ENCODE measurements around the gene EYA4.

The EYA4 gene

DNA sequence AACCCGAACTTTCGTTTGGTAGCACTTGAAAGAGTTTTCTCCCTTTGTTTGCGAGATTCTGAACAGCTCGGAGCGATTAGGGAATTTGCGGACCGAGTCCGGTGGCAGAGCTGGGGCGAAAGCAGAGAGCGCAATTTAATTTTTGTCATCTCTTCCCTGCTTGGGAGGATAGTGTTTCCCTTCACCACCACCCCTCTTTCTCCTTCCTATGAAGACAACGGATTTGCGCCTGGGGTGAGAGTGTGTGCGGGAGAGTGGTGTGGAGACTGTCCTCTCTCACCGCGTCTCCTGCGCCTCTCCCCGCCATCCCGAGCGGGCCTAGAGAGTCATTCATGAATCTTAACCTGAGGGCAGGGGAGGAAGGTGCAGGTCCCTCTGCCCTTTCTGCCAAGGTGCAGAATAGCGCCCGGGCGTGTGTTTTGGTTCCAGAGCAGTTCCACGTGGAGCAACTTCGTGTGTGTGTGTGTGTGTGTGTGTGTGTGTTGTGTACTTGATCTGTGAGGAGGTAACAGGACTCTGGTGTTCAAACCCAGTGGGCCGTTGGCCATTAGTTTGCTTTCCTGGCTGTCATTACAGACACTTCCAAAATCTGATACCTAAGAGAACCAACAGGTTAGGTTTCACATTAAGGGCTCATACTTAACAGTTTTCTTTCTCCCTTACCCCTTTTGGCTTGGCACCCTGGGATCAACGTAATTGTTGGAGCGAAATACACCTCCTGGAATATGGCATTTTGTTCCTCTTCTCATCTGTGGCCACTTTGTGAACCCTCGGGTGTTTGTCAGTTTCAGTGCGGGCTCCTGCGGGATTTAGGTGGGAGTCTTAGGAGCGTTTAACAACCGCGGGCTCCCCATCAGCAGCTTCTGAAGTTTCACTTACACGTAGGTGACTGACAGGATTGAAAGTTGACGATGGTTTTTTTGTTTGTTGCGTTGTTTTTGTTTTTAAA, 1.8 kb downstream of the EYA4 start (continued):
- TF ChIP-seq ZNF146 (tag by site-specific recombination; IDR thresholded peaks at IDR 0.05): no peak
- no peak for TF ChIP-seq ZFHX2 (tag by site-specific recombination; conservative IDR thresholded peaks at IDR 0.05)
- no peak for TF ChIP-seq ZNF174 (tag by site-specific recombination; IDR thresholded peaks at IDR 0.05)
- TF ChIP-seq ZNF202 (tag by site-specific recombination; IDR thresholded peaks at IDR 0.05; ENCODE audit: borderline replicate concordance): no peak
- no peak for TF ChIP-seq BCL11B (tag by site-specific recombination; IDR thresholded peaks at IDR 0.05; ENCODE audit: low read depth)
- TF ChIP-seq, protein P1, sequence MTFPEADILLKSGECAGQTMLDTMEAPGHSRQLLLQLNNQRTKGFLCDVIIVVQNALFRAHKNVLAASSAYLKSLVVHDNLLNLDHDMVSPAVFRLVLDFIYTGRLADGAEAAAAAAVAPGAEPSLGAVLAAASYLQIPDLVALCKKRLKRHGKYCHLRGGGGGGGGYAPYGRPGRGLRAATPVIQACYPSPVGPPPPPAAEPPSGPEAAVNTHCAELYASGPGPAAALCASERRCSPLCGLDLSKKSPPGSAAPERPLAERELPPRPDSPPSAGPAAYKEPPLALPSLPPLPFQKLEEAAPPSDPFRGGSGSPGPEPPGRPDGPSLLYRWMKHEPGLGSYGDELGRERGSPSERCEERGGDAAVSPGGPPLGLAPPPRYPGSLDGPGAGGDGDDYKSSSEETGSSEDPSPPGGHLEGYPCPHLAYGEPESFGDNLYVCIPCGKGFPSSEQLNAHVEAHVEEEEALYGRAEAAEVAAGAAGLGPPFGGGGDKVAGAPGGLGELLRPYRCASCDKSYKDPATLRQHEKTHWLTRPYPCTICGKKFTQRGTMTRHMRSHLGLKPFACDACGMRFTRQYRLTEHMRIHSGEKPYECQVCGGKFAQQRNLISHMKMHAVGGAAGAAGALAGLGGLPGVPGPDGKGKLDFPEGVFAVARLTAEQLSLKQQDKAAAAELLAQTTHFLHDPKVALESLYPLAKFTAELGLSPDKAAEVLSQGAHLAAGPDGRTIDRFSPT (tag by site-specific recombination; IDR thresholded peaks at IDR 0.05): peak; percentile 27; the same call in 1 of the 2 replicates
- TF ChIP-seq ZNF777 (tag by site-specific recombination; IDR thresholded peaks at IDR 0.05; ENCODE audit: borderline replicate concordance): no peak
- no peak for TF ChIP-seq ZNF404 (tag by site-specific recombination; IDR thresholded peaks at IDR 0.05)
- TF ChIP-seq, protein P2, sequence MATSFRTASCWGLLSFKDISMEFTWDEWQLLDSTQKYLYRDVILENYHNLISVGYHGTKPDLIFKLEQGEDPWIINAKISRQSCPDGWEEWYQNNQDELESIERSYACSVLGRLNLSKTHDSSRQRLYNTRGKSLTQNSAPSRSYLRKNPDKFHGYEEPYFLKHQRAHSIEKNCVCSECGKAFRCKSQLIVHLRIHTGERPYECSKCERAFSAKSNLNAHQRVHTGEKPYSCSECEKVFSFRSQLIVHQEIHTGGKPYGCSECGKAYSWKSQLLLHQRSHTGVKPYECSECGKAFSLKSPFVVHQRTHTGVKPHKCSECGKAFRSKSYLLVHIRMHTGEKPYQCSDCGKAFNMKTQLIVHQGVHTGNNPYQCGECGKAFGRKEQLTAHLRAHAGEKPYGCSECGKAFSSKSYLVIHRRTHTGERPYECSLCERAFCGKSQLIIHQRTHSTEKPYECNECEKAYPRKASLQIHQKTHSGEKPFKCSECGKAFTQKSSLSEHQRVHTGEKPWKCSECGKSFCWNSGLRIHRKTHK (tag by site-specific recombination; IDR thresholded peaks at IDR 0.05): no peak
- TF ChIP-seq, protein P3, sequence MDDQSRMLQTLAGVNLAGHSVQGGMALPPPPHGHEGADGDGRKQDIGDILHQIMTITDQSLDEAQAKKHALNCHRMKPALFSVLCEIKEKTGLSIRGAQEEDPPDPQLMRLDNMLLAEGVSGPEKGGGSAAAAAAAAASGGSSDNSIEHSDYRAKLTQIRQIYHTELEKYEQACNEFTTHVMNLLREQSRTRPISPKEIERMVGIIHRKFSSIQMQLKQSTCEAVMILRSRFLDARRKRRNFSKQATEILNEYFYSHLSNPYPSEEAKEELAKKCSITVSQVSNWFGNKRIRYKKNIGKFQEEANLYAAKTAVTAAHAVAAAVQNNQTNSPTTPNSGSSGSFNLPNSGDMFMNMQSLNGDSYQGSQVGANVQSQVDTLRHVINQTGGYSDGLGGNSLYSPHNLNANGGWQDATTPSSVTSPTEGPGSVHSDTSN (CRISPR knock-in tag; IDR thresholded peaks at IDR 0.05): no peak
- 0 out of 2 replicates have a peak, but pooled peaks have one; percentile 2 for TF ChIP-seq ZNF654 (tag by site-specific recombination; IDR thresholded peaks at IDR 0.05; ENCODE audit: low read depth)
- TF ChIP-seq, protein P4, sequence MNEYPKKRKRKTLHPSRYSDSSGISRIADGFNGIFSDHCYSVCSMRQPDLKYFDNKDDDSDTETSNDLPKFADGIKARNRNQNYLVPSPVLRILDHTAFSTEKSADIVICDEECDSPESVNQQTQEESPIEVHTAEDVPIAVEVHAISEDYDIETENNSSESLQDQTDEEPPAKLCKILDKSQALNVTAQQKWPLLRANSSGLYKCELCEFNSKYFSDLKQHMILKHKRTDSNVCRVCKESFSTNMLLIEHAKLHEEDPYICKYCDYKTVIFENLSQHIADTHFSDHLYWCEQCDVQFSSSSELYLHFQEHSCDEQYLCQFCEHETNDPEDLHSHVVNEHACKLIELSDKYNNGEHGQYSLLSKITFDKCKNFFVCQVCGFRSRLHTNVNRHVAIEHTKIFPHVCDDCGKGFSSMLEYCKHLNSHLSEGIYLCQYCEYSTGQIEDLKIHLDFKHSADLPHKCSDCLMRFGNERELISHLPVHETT (tag by site-specific recombination; IDR thresholded peaks at IDR 0.05): no peak
- TF ChIP-seq, protein P5, sequence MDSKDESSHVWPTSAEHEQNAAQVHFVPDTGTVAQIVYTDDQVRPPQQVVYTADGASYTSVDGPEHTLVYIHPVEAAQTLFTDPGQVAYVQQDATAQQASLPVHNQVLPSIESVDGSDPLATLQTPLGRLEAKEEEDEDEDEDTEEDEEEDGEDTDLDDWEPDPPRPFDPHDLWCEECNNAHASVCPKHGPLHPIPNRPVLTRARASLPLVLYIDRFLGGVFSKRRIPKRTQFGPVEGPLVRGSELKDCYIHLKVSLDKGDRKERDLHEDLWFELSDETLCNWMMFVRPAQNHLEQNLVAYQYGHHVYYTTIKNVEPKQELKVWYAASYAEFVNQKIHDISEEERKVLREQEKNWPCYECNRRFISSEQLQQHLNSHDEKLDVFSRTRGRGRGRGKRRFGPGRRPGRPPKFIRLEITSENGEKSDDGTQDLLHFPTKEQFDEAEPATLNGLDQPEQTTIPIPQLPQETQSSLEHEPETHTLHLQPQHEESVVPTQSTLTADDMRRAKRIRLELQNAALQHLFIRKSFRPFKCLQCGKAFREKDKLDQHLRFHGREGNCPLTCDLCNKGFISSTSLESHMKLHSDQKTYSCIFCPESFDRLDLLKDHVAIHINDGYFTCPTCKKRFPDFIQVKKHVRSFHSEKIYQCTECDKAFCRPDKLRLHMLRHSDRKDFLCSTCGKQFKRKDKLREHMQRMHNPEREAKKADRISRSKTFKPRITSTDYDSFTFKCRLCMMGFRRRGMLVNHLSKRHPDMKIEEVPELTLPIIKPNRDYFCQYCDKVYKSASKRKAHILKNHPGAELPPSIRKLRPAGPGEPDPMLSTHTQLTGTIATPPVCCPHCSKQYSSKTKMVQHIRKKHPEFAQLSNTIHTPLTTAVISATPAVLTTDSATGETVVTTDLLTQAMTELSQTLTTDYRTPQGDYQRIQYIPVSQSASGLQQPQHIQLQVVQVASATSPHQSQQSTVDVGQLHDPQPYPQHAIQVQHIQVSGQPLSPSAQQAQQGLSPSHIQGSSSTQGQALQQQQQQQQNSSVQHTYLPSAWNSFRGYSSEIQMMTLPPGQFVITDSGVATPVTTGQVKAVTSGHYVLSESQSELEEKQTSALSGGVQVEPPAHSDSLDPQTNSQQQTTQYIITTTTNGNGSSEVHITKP (tag by site-specific recombination; IDR thresholded peaks at IDR 0.05): no peak
- no peak for TF ChIP-seq ZNF585B (tag by site-specific recombination; IDR thresholded peaks at IDR 0.05)
- TF ChIP-seq ZNF529 (tag by site-specific recombination; IDR thresholded peaks at IDR 0.05; ENCODE audit: insufficient replicate concordance): no peak
- TF ChIP-seq YY1 (tag by site-specific recombination; IDR thresholded peaks at IDR 0.05): no peak
- TF ChIP-seq, protein P6, sequence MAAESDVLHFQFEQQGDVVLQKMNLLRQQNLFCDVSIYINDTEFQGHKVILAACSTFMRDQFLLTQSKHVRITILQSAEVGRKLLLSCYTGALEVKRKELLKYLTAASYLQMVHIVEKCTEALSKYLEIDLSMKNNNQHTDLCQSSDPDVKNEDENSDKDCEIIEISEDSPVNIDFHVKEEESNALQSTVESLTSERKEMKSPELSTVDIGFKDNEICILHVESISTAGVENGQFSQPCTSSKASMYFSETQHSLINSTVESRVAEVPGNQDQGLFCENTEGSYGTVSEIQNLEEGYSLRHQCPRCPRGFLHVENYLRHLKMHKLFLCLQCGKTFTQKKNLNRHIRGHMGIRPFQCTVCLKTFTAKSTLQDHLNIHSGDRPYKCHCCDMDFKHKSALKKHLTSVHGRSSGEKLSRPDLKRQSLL (tag by site-specific recombination; IDR thresholded peaks at IDR 0.05): no peak
- no peak for TF ChIP-seq ZNF138 (tag by site-specific recombination; IDR thresholded peaks at IDR 0.05; ENCODE audit: borderline replicate concordance)
- TF ChIP-seq GLI2 (tag by site-specific recombination; IDR thresholded peaks at IDR 0.05; ENCODE audit: borderline replicate concordance, low read depth): no peak
- TF ChIP-seq REPIN1 (tag by site-specific recombination; IDR thresholded peaks at IDR 0.05; ENCODE audit: low read depth): no peak
- TF ChIP-seq ZBTB21 (tag by site-specific recombination; IDR thresholded peaks at IDR 0.05): no peak
- no peak for TF ChIP-seq ZNF416 (tag by site-specific recombination; IDR thresholded peaks at IDR 0.05)
- TF ChIP-seq, protein P7, sequence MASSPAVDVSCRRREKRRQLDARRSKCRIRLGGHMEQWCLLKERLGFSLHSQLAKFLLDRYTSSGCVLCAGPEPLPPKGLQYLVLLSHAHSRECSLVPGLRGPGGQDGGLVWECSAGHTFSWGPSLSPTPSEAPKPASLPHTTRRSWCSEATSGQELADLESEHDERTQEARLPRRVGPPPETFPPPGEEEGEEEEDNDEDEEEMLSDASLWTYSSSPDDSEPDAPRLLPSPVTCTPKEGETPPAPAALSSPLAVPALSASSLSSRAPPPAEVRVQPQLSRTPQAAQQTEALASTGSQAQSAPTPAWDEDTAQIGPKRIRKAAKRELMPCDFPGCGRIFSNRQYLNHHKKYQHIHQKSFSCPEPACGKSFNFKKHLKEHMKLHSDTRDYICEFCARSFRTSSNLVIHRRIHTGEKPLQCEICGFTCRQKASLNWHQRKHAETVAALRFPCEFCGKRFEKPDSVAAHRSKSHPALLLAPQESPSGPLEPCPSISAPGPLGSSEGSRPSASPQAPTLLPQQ (tag by site-specific recombination; IDR thresholded peaks at IDR 0.05): peak; percentile 10; the same call in 1 of the 2 replicates
- no peak for TF ChIP-seq ZNF175 (tag by site-specific recombination; IDR thresholded peaks at IDR 0.05)
- TF ChIP-seq ZEB2 (tag by site-specific recombination; IDR thresholded peaks at IDR 0.05): no peak; the same call in 1 of the 2 replicates
- TF ChIP-seq ZNF140 (tag by site-specific recombination; IDR thresholded peaks at IDR 0.05): no peak
